Pulmonary artery endothelial cell (primary cell): ENCODE data around the gene NYAP1. TPM values are rescaled to one million over a fixed set of nuclear protein-coding genes. Genes with fewer than 3 reads are reported as not detected.
"Not testable (repeated sequence)": the region's sequence is repeated elsewhere in the genome, so short reads cannot be mapped to it uniquely, and the experiment has no call there.

ENCODE experiments used
- DNase-seq: peaks from one replicate; pipeline ENCODE4 v3.0.0-alpha.2; 2011; ENCODE audit warnings: low read depth, low spot score
- total RNA-seq: library from RNA; depleted of rRNA; stranded (reverse); fragments of >200 nt; gene quantifications from 2 replicates; pipeline ENCODE4 v1.2.3, GENCODE V29; 2014

NYAP1 gene
- total RNA-seq, 1 donor from 2014 or later: 4.2 TPM

GRCh38 chr7:100541309-100541708 lies 57.6 kb downstream of the NYAP1 start:
- DNase-seq: not testable (repeated sequence)

GRCh38 chr7:100543586-100543985 lies 59.9 kb downstream of the NYAP1 start:
- no peak for DNase-seq

- DNase-seq: no peak
Measured at GRCh38 chr7:100544386-100544785, 60.7 kb downstream of the NYAP1 start.

Other genes with a start within 250 kb of the NYAP1 start
- gene SPDYE3, start 176.2 kb upstream of the NYAP1 start, total RNA-seq: not detected in 2 replicates
- 3.4 and 10.8 TPM in 2 replicates for gene PILRB, start 125.8 kb upstream of the NYAP1 start, total RNA-seq
- gene PILRA, start 110.4 kb upstream of the NYAP1 start, total RNA-seq: 0.13 TPM in 1 of 2 replicates, not detected in the other
- gene ZCWPW1, start 55.2 kb upstream of the NYAP1 start, total RNA-seq: 0.42 and 0.53 TPM in 2 replicates
- gene MEPCE, start 54.1 kb upstream of the NYAP1 start, total RNA-seq: 48.3 and 50.6 TPM in 2 replicates
- 26.1 and 30.5 TPM in 2 replicates for gene PPP1R35, start 47.4 kb upstream of the NYAP1 start, total RNA-seq
- gene SPACDR, start 19.7 kb upstream of the NYAP1 start, total RNA-seq: 1.2 TPM in 2 replicates
- 31.1 and 35.0 TPM in 2 replicates for gene TSC22D4, start 4.7 kb upstream of the NYAP1 start, total RNA-seq
- gene AGFG2, start 55.3 kb downstream of the NYAP1 start, total RNA-seq: 27.1 and 36.5 TPM in 2 replicates
- gene SAP25, start 90.0 kb downstream of the NYAP1 start, total RNA-seq: 0.11 TPM in 1 of 2 replicates, not detected in the other
- 7.3 and 9.6 TPM in 2 replicates for gene LRCH4, start 102.2 kb downstream of the NYAP1 start, total RNA-seq
- gene FBXO24, start 102.4 kb downstream of the NYAP1 start, total RNA-seq: 0.07 and 0.74 TPM in 2 replicates
- 0.35 and 0.53 TPM in 2 replicates for gene PCOLCE, start 118.4 kb downstream of the NYAP1 start, total RNA-seq
- 4.3 and 4.6 TPM in 2 replicates for gene MOSPD3, start 128.6 kb downstream of the NYAP1 start, total RNA-seq
- gene TFR2, start 157.6 kb downstream of the NYAP1 start, total RNA-seq: 0.33 and 0.85 TPM in 2 replicates
- gene ACTL6B, start 172.5 kb downstream of the NYAP1 start, total RNA-seq: not detected in 2 replicates
- 90.3 and 115 TPM in 2 replicates for gene GNB2, start 189.8 kb downstream of the NYAP1 start, total RNA-seq
- gene GIGYF1, start 210.3 kb downstream of the NYAP1 start, total RNA-seq: 15.8 TPM in 2 replicates
- 54.5 and 54.6 TPM in 2 replicates for gene POP7, start 222.2 kb downstream of the NYAP1 start, total RNA-seq
- not detected in 2 replicates for gene EPO, start 236.5 kb downstream of the NYAP1 start, total RNA-seq
- gene ZAN, start 249.7 kb downstream of the NYAP1 start, total RNA-seq: not detected in 2 replicates